Suppressor macrophage (primary cell): ENCODE measurements around the gene PLEKHA5.
"Not testable (repeated sequence)": the region's sequence is repeated elsewhere in the genome, so short reads cannot be mapped to it uniquely, and the experiment has no call there.

Experiments
- DNase-seq, 4 experiments: peaks; one replicate each; pipeline ENCODE4 v3.0.0-alpha.2; 2020 to 2022

PLEKHA5 gene

GRCh38 chr12:19411234-19412204 is 282.0 kb downstream of the PLEKHA5 start:
- DNase-seq: no peak

- no peak for DNase-seq
These were observed 283.3 kb downstream of the PLEKHA5 start for GRCh38 chr12:19412844-19413243.

DNA sequence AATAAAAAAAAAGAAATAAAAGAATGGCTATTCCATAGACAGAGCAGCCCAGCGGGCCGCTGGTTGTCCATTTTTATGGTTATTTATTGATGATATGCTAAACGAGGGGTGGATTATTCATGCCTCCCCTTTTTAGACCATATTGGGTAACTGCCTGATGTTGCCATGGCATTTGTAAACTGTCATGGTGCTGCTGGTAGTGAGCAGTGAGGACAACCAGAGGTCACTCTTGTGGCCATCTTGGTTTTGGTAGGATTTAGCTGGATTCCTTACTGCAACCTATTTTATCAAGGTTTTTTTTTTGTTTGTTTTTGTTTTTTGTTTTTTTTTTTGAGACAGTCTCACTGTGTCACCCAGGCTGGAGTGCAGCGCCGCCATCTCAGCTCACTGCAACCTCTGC is 284.0 kb downstream of the PLEKHA5 start:
- not testable (repeated sequence) for DNase-seq

GRCh38 chr12:19415563-19415962 is 286.0 kb downstream of the PLEKHA5 start:
- DNase-seq: no peak

- no peak for DNase-seq
These were observed 289.6 kb downstream of the PLEKHA5 start for GRCh38 chr12:19419086-19419485.

- no peak for DNase-seq
These were observed 292.2 kb downstream of the PLEKHA5 start for GRCh38 chr12:19421503-19422282.

DNA sequence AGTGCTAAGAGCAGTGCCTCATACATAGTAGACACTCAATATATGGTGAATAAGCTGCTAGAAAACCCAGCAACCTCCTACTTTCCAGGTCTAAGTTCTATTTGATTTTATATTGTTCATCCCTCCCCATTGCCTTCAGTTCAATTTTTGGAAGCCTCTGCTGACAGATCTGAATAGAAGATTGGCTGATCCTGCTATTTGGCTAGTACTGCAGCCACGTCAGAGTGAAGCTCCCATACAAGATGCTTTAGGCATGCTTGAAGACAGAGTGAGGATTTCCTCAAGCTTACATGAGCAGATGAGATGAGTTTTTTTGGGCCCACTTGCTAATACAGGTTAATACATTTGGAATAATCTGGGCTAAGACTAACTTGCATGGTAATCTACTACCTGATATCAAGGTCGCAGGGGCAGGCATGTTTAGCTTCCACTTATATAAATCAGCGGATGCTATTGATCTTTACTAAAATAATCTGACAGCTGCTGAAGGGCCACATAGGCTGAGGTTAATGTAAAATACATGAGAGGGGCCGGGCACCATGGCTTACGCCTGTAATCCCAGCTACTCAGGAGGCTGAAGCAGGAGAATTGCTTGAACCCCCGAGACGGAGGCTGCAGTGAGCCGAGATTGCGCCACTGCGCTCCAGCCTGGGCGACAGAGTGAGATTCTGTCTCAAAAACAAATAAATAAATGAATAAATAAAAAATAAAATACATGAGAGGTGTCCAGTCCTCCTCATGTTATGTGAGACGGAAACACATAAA is 293.8 kb downstream of the PLEKHA5 start:
- no peak for DNase-seq
